ENCODE data around the gene MAPKAP1. TPM values are rescaled to one million over a fixed set of nuclear protein-coding genes. Genes with fewer than 3 reads are reported as not detected.

MAPKAP1 gene
- total RNA-seq, 2 experiments from 2014 or later, result 54.8 to 57.4 TPM

DNA sequence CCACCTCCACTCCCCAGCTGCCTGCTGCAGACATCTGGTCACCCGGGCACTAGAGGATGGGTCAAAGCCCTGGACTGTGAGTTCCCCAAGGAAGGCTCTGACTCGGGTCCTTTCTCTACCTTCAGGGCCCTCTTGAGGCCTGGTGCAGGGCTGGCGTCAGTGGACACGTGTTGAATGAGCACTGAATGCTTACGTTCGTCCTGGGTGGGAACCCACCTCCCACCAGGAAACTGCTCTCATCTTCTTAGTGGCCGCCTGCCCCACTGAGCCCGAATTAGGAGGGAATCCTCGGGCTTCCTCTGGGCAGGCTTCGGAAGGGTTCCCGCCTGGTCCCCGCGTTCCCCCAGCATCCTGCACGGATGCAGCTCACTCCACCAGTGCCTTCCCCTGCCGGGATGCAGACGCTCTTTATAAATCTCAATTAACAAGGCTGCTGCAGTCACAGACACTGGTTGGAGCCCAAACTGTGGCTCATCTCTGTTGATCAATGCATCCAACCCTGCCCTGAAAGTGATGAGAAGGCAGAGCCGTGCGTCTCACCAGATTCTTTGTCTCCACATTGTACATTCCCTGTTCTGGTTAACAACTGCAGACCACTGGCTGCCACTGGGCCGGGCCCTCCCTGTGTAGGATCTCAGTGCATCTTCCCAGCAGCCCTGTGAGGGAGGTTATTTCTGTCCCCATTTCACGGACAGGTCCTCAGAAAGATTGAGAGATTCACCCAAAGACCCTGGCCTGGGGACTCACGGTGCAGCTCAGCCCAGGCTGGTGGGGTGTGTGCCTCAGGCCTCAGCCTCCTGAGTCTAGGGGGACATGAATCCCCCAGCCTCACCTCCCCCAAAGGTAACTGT lies 276.6 kb downstream of the MAPKAP1 start:
- no peaks in the 10 kb centered on the region for H3K9me3 Mint-ChIP-seq
- intact Hi-C loops (cut with micrococcal nuclease), result no loop called here
- no peak overlapping the region for H3K4me3 Mint-ChIP-seq
- no peak for DNase-seq
- CTCF ChIA-PET, result no interaction called here
- H3K27ac Mint-ChIP-seq, result no peak overlapping the region
- H3K27me3 Mint-ChIP-seq (ENCODE audit: low read depth), result no peaks in the 10 kb centered on the region
- H3K4me1 Mint-ChIP-seq (ENCODE audit: low read depth), result no peaks in the 10 kb centered on the region
- no peaks in the 10 kb centered on the region for H3K36me3 Mint-ChIP-seq (ENCODE audit: low read depth)

DNA sequence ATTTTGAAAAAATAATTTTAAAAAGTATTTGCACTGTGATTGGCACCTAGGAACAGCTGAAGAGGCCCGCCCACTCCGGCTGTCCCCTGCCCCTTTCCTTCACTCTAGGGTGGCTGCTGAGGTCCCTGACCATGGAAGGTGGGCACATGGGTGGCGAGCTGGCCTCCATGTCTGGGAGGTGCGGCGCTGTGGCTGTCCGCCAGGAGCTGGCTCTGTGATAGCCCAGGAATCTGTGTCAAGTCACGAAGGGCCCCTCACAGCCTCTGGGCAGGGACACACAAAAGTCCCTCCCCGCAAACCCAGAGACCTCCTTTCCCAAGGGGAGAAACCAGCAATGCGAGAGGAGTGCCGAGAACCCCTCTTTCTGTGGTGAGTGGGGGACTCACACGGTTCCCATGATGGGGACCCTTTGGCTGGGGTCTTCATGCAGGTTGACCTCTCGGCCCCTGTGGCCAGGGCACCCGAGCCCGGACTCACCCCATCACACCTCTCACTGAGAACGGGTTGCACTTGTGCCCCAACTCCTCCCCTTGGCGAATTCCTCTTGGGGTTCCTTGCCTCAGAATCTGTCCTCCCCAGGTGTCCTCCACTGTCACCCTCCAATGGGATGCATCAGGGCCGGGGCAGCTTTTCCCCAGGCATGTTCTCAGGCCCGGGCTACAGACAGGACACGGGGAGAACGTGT lies 277.4 kb downstream of the MAPKAP1 start:
- Mint-ChIP-seq H3K36me3 (ENCODE audit: low read depth) (no peaks in the 10 kb centered on the region), H3K27ac (no peak overlapping the region), H3K9me3 (no peaks in the 10 kb centered on the region), H3K4me3 (no peak overlapping the region), H3K4me1 (ENCODE audit: low read depth) (no peaks in the 10 kb centered on the region), H3K27me3 (ENCODE audit: low read depth) (no peaks in the 10 kb centered on the region)
- CTCF ChIA-PET, result no interaction called here
- intact Hi-C loops (cut with micrococcal nuclease), result loop anchor here (5.0 kb wide), 1 partner anchor 798 kb away; no protein-coding TSS in a partner anchor
- DNase-seq, result no peak

DNA sequence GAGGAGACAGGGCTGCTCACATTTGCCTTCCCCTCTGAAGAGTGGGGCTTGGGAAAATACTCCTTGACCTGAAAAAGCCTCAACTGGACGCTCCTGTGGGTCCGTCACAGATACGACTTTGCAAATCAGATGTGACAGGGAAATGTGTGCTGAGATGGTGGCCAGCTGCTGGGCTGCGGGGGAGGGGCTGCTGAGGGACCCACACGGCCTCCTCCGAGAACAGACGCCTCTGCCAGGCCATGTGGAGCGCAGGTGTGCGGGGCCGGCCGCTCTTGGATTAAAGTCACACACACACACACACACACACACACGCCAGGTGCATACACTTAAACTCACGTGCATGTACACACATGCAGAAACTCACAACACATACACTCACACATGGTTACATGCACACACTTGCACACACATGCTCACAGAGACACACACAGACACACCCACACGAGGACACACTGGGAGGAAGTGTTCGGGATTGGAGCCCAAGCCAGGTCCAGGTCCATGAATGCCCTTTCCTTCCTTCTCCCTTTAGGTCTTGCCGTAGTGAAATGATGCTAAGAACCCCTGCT lies 278.0 kb downstream of the MAPKAP1 start:
- H3K4me1 Mint-ChIP-seq (ENCODE audit: low read depth), result no peaks in the 10 kb centered on the region
- no peak for DNase-seq
- no peaks in the 10 kb centered on the region for H3K36me3 Mint-ChIP-seq (ENCODE audit: low read depth)
- no peak overlapping the region for H3K4me3 Mint-ChIP-seq
- CTCF ChIA-PET, result no interaction called here
- no peaks in the 10 kb centered on the region for H3K27me3 Mint-ChIP-seq (ENCODE audit: low read depth)
- intact Hi-C loops (cut with micrococcal nuclease), result loop anchor here (1.0 to 5.0 kb wide), 2 partner anchors 202 to 798 kb away; no protein-coding TSS in a partner anchor
- no peaks in the 10 kb centered on the region for H3K9me3 Mint-ChIP-seq
- no peak overlapping the region for H3K27ac Mint-ChIP-seq

DNA sequence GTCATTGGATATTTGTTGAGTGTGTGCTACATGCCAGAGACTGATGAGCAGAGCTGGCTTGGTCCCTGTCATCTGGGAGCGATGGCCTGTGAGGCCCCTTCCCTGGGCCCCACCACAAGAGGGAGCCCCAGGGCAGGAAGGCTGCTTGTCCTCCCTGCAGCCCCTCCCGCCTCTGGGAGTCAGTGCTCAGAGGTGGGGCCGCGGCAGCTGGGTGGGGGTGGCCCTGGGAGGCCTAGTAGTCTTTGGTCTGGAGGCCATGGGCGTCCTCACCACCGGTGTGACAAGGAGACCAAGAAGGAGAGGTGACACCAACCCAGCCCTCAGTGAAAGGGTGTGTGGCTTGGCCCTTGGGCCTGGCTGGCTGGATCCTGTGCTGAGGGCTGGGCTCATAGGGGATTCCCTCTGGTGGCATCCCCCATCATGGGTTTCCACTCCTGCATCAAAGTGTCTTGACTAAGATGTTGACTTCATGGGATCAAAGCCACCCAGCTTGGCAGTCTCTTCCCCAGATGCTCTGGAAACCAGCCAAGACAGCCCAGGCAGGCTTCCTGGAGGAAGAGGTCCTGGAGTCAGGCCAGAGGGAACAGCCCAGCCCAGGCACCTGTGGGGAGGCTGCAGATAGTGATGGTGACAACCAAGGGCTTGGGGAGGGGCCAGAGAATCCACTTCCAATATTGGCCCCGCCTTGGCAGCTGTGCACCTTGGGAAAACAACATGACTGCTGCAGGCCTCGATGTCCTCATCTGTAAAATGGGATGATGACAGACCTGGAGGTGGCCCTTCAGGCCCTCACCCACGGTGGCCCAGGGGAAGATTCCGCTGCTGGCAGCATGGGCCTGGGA lies 278.7 kb downstream of the MAPKAP1 start:
- no peaks in the 10 kb centered on the region for H3K9me3 Mint-ChIP-seq
- intact Hi-C loops (cut with micrococcal nuclease), result loop anchor here (1.0 to 5.0 kb wide), 2 partner anchors 203 to 799 kb away; no protein-coding TSS in a partner anchor
- peak; percentile 29 for DNase-seq
- no peak overlapping the region for H3K27ac Mint-ChIP-seq
- H3K36me3 Mint-ChIP-seq (ENCODE audit: low read depth), result no peaks in the 10 kb centered on the region
- no peaks in the 10 kb centered on the region for H3K4me1 Mint-ChIP-seq (ENCODE audit: low read depth)
- CTCF ChIA-PET, result interaction anchor here (1.7 kb wide), 1 partner anchor 21 kb away, joined by 4 read pairs; no protein-coding TSS in a partner anchor
- no peak overlapping the region for H3K4me3 Mint-ChIP-seq
- no peaks in the 10 kb centered on the region for H3K27me3 Mint-ChIP-seq (ENCODE audit: low read depth)

DNA sequence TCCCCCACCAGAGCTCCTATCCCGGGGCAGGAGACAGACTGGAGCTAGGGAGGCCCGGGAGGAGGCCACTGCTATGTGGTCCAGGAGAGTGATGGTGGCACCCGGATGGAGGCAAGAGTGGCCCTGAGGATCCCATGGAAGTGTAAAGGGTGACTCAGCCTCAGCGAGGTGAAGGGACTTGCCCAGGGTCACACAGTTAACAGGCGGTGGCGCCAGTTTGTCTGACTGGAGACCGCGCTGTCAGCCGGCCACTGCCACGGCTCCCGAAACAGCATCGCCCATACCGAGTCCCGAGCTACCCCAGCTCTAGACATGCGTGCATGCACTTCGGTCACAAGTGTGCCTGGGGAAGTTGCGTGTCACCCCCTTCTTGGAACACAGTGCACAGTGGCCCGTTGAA lies 279.5 kb downstream of the MAPKAP1 start:
- H3K9me3 Mint-ChIP-seq, result no peaks in the 10 kb centered on the region
- no peak overlapping the region for H3K4me3 Mint-ChIP-seq
- intact Hi-C loops (cut with micrococcal nuclease), result loop anchor here (5.0 kb wide), 1 partner anchor 800 kb away; no protein-coding TSS in a partner anchor
- CTCF ChIA-PET, result interaction anchor here (1.7 kb wide), 1 partner anchor 20 kb away, joined by 4 read pairs; no protein-coding TSS in a partner anchor
- no peaks in the 10 kb centered on the region for H3K27me3 Mint-ChIP-seq (ENCODE audit: low read depth)
- no peaks in the 10 kb centered on the region for H3K4me1 Mint-ChIP-seq (ENCODE audit: low read depth)
- H3K36me3 Mint-ChIP-seq (ENCODE audit: low read depth), result no peaks in the 10 kb centered on the region
- no peak for DNase-seq
- H3K27ac Mint-ChIP-seq, result no peak overlapping the region

DNA sequence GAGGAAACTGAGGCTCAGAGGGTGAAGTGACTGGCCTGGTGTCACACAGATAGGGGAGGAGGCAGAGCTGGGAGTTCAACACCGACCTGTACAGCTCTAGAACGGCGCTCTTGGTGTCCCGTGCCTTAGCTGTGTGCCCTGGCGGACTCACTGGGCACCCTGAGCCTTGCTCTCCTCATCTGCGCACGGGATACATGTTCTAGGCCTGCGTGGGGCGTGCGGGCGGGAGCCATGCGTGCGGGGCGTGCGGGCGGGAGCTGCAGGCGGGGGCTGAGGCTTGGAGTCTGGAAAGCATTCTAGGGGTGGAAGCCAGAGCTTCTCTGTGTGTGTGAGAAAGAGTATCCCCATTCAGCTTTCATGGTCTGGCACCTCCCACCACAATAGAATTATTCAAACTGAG lies 280.1 kb downstream of the MAPKAP1 start:
- no peaks in the 10 kb centered on the region for H3K27me3 Mint-ChIP-seq (ENCODE audit: low read depth)

DNA sequence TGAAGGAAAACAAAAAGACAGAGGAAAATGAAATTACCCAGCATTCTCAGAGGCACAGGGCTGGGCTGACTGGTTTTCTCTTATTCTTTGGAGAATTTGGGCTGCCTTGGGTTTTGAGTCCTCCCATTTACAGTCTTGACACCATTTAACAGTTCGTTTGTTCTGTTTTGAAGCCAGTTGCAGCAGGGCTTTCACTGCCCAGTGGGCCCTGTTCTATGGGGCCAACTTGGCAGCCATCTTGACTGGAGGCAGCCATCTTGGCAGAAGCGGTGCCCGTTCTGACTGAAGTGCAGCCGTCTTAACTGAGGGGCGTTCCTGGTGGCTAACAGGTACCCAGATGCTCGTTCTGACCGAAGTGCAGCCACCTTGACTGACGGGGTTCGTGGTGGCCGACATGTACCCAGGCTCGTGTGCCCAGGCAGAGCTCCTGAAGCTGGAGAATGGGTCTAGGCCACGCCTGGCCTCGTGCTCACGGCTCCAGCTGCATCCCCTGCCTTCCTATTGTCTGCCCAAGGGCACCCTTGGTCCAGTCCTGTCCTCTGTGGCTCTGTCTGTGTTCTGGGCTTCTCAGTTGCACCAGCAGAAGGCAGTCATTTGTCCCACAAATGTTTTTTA lies 281.0 kb downstream of the MAPKAP1 start:
- DNase-seq, result no peak
- Mint-ChIP-seq H3K9me3 (no peaks in the 10 kb centered on the region), H3K4me1 (ENCODE audit: low read depth) (no peaks in the 10 kb centered on the region), H3K27me3 (ENCODE audit: low read depth) (no peaks in the 10 kb centered on the region), H3K27ac (no peak overlapping the region), H3K36me3 (ENCODE audit: low read depth) (no peaks in the 10 kb centered on the region), H3K4me3 (no peak overlapping the region)
- CTCF ChIA-PET, result interaction anchor here (0.6 kb wide), 1 partner anchor 641 kb away, joined by 4 read pairs; no protein-coding TSS in a partner anchor
- intact Hi-C loops (cut with micrococcal nuclease), result loop anchor here (5.0 kb wide), 1 partner anchor 801 kb away; no protein-coding TSS in a partner anchor

More for the DNA sequence above, 280.1 kb downstream of the MAPKAP1 start:
- CTCF ChIA-PET, result interaction anchor here (1.7 kb wide), 1 partner anchor 19 kb away, joined by 4 read pairs; no protein-coding TSS in a partner anchor
- no peaks in the 10 kb centered on the region for H3K36me3 Mint-ChIP-seq (ENCODE audit: low read depth)
- H3K4me3 Mint-ChIP-seq, result no peak overlapping the region
- no peaks in the 10 kb centered on the region for H3K4me1 Mint-ChIP-seq (ENCODE audit: low read depth)
- intact Hi-C loops (cut with micrococcal nuclease), result loop anchor here (5.0 kb wide), 1 partner anchor 800 kb away; no protein-coding TSS in a partner anchor
- no peak for DNase-seq
- H3K9me3 Mint-ChIP-seq, result no peaks in the 10 kb centered on the region
- no peak overlapping the region for H3K27ac Mint-ChIP-seq

DNA sequence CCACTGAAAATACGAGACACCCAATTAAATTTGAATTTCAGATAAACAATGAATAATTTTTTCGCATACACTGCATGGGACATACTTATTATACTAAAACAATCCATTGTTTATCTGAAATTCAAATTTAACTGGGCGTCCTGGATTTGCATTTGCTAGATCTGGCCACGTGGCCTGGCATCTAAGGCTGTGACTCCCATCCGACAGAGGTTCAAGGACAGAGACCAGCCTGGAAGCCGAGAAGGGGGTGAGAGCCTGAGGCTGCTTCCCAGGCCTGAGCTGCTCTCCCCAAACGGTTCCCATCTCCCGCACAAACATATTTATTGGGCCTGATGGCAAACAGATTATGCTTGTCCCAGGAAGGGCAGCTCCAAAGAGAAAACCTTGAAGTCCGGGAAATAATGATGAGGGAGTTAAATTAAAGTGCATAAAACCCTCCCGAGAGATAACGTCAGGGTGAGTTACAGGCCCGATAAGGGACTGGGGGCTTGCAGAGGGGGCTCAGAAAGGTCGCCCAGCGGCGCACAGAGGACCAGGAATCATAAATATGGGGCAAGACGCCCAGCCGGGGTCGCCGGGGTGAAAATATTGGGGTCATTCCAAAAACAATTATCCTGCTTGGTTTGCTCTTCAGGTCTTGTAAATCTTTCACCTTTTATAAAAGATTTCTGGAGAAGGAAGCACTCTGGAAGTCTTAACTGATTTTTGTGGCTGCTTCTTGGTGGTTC lies 281.7 kb downstream of the MAPKAP1 start:
- intact Hi-C loops (cut with micrococcal nuclease), result loop anchor here (5.0 kb wide), 1 partner anchor 802 kb away; no protein-coding TSS in a partner anchor
- DNase-seq, result no peak
- CTCF ChIA-PET, result no interaction called here
- no peak overlapping the region for H3K27ac Mint-ChIP-seq
- no peak overlapping the region for H3K4me3 Mint-ChIP-seq
- no peaks in the 10 kb centered on the region for H3K4me1 Mint-ChIP-seq (ENCODE audit: low read depth)
- no peaks in the 10 kb centered on the region for H3K9me3 Mint-ChIP-seq
- no peaks in the 10 kb centered on the region for H3K36me3 Mint-ChIP-seq (ENCODE audit: low read depth)
- no peaks in the 10 kb centered on the region for H3K27me3 Mint-ChIP-seq (ENCODE audit: low read depth)

DNA sequence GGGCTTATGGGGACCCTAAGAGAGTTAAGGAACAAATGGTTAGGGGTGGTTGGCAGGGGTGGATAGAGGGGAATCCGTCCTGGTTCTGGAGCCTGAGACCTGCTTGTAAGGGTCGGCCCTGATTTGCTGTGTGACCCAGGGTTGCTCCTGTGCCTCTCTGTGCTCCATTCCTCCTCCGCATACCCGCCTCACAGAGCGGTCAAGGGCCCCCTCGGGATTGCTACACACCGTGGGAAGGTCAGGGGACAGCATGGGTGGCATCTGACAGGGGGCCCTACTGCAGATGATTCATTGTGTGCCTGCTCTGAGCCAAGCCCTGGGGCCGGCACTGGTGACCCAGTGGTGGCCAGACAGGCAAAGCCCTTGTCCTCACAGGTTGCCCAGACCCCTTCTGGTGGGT lies 283.0 kb downstream of the MAPKAP1 start:
- Mint-ChIP-seq H3K27me3 (ENCODE audit: low read depth) (no peaks in the 10 kb centered on the region), H3K36me3 (ENCODE audit: low read depth) (no peaks in the 10 kb centered on the region), H3K4me1 (ENCODE audit: low read depth) (no peaks in the 10 kb centered on the region), H3K4me3 (no peak overlapping the region), H3K9me3 (no peaks in the 10 kb centered on the region), H3K27ac (no peak overlapping the region)
- DNase-seq, result no peak
- CTCF ChIA-PET, result no interaction called here
- intact Hi-C loops (cut with micrococcal nuclease), result no loop called here

DNA sequence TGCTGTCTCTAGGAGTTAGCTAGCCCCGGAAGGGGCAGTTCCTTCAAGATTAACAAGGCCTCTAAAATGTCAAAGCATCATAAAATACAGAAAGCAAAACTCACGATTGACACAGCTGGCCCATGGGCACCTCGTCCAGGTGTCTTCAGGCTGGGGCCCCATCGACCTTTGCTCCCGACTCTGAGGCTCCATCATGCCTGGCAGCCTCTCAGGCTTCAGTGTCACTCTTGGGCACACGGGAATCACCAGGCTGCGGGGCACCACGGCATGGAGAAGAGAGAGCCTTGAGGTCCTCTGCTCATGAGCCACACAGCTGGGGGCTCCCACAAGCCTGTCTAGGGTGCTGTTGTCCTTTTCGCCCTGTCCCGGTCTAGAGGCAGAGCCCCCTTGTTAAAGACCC lies 284.2 kb downstream of the MAPKAP1 start:
- DNase-seq, result no peak
- H3K27ac Mint-ChIP-seq, result no peak overlapping the region
- no peaks in the 10 kb centered on the region for H3K36me3 Mint-ChIP-seq (ENCODE audit: low read depth)
- intact Hi-C loops (cut with micrococcal nuclease), result no loop called here
- no peaks in the 10 kb centered on the region for H3K9me3 Mint-ChIP-seq
- CTCF ChIA-PET, result interaction anchor here (0.7 kb wide), 1 partner anchor 242 kb away, joined by 3 read pairs; no protein-coding TSS in a partner anchor
- H3K27me3 Mint-ChIP-seq (ENCODE audit: low read depth), result no peaks in the 10 kb centered on the region
- H3K4me3 Mint-ChIP-seq, result no peak overlapping the region
- no peaks in the 10 kb centered on the region for H3K4me1 Mint-ChIP-seq (ENCODE audit: low read depth)

Measured in activated naive CD4-positive, alpha-beta T cell treated with anti-CD3 and anti-CD28 coated beads for 36 hours (primary cell).